GM12865 (cell line): ENCODE data around the gene OXA1L.
"Not testable (repeated sequence)": the region's sequence is repeated elsewhere in the genome, so short reads cannot be mapped to it uniquely, and the experiment has no call there.

Experiments
- DNase-seq: peaks from one replicate; pipeline ENCODE4 v3.0.0; 2010; ENCODE audit warnings: low read depth
- H3K4me3 ChIP-seq: 2 replicates; pipeline ENCODE4 v1.5.1; 2011; ENCODE audit warnings: mild to moderate bottlenecking, low read depth, low read length, control low read depth
- TF ChIP-seq, protein P1 (sequence below): IDR thresholded peaks from 2 replicates; pipeline ENCODE4 v1.5.1; 2011; ENCODE audit warnings: low read length, control low read depth, low read depth, inconsistent platforms; ENCODE audit not compliant: insufficient read depth; ENCODE audit errors: missing control alignments

Gene OXA1L

GRCh38 chr14:22776215-22776614 lies 9.7 kb downstream of the OXA1L start:
- DNase-seq: no peak
- no peak overlapping the region for H3K4me3 ChIP-seq
- TF ChIP-seq, protein P1, sequence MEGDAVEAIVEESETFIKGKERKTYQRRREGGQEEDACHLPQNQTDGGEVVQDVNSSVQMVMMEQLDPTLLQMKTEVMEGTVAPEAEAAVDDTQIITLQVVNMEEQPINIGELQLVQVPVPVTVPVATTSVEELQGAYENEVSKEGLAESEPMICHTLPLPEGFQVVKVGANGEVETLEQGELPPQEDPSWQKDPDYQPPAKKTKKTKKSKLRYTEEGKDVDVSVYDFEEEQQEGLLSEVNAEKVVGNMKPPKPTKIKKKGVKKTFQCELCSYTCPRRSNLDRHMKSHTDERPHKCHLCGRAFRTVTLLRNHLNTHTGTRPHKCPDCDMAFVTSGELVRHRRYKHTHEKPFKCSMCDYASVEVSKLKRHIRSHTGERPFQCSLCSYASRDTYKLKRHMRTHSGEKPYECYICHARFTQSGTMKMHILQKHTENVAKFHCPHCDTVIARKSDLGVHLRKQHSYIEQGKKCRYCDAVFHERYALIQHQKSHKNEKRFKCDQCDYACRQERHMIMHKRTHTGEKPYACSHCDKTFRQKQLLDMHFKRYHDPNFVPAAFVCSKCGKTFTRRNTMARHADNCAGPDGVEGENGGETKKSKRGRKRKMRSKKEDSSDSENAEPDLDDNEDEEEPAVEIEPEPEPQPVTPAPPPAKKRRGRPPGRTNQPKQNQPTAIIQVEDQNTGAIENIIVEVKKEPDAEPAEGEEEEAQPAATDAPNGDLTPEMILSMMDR: no peak

- H3K4me3 ChIP-seq, DNase-seq: not testable (repeated sequence)
Measured at GRCh38 chr14:22776849-22777248, 10.4 kb downstream of the OXA1L start.

- TF ChIP-seq, protein P1: no peak
Measured at GRCh38 chr14:22778084-22778483, 11.6 kb downstream of the OXA1L start.

DNA sequence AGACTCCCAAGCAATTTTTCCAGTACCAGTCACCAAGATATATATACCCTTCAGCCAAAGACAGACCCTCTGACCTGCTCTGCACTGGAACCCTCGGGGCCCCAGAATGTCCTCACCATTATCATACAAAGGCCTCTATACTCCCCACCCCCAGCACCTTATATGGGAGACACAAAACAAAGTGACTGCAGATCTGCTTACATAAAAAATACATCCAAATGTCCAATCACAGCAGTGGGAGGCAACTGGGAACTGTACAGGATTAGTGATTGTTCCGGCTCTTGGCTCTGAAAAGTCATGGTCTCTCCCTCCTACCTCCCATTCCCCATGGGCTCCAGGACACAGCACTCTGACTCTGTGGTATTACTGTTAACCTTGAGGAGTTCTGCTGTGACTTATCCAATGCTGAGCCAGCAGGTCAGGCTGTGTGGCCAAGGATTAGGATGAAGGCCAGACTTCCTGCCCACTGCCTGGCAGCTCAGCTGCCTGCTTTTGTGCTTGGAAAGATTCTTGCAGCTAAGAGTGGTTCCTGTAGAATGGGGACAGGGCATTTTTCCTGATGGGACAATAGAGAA lies 13.7 kb downstream of the OXA1L start:
- no peak overlapping the region for H3K4me3 ChIP-seq
- no peak for DNase-seq
- TF ChIP-seq, protein P1: no peak

More at GRCh38 chr14:22778084-22778483, 11.6 kb downstream of the OXA1L start:
- DNase-seq: no peak
- H3K4me3 ChIP-seq: no peak overlapping the region

DNA sequence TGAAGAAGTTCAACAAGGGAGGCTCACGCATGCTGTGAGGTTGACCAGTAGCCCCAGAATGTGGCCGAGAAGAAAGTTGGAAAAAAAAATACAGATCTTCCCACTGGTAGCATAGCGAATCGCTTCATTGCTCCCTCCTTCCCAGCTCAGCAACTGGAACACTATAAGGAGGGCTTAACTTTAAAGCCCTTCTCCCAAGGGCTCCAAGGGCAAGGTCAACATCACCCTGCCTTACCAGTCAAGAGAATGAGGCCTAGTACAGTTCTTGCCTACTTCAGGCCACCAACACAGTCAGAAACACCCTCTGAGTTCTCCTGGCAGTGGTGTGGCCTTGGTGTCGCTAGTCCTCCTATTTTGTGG lies 14.4 kb downstream of the OXA1L start:
- no peak for DNase-seq
- TF ChIP-seq, protein P1: no peak
- no peak overlapping the region for H3K4me3 ChIP-seq

- no peak for DNase-seq
- H3K4me3 ChIP-seq: no peak overlapping the region
- TF ChIP-seq, protein P1: no peak
Measured at GRCh38 chr14:22781301-22781991, 15.0 kb downstream of the OXA1L start.

- TF ChIP-seq, protein P1: no peak
- DNase-seq: no peak
- H3K4me3 ChIP-seq: no peak overlapping the region
Measured at GRCh38 chr14:22786685-22787084, 20.2 kb downstream of the OXA1L start.
